Activated CD4-positive, alpha-beta T cell treated with anti-CD3 and anti-CD28 coated beads for 1 hour (primary cell): ENCODE results near the gene CIPC.
A peak's percentile ranks its signal among the peaks of the same experiment; 100 is the strongest.

Source experiments
- DNase-seq: peaks from one replicate; pipeline ENCODE4 v3.0.0-alpha.2; 2020

CIPC gene

DNA sequence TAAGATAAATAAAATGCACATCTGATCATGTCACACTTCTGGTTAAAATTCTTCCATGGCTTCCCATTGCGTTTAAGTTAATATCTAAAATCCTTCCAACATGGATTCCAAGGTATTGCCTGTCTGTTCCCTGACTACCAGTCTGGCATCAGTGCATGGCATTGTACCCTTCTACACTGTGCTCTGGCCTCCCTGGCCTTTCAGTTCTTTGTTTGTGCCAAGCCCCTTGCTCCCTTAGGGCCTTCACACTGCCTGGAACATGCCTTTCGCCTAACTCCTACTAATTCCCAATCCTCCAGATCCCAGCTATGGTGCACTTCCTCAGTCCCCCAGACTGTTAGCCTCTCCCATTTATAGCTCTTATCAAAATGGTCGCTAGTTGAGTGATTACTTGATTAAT, 6.3 kb downstream of the CIPC start:
- no peak for DNase-seq

GRCh38 chr14:77105145-77105939, 7.3 kb downstream of the CIPC start:
- no peak for DNase-seq

- DNase-seq = no peak
Measured at GRCh38 chr14:77106666-77107065, 8.6 kb downstream of the CIPC start.

- no peak for DNase-seq
Measured at GRCh38 chr14:77107228-77107627, 9.2 kb downstream of the CIPC start.

GRCh38 chr14:77108753-77109152, 10.7 kb downstream of the CIPC start:
- no peak for DNase-seq

DNA sequence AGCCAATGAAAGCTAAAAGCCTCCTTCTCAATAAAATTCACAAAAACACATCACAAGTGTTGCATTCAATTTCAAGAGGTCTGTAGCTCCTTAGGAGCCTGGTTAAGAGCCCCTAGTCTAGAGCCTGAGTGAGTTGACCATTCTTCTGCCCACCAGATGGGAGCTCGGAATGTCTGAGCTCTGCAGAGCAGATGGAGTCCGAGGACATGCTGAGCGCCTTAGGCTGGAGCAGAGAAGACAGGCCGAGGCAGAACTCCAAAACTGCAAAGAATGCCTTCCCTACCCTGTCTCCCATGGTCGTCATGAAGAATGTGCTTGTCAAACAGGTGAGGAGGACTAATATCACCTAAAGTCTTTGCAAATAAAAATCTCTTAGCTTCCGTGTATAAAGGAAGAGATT, 11.6 kb downstream of the CIPC start:
- DNase-seq = no peak

DNA sequence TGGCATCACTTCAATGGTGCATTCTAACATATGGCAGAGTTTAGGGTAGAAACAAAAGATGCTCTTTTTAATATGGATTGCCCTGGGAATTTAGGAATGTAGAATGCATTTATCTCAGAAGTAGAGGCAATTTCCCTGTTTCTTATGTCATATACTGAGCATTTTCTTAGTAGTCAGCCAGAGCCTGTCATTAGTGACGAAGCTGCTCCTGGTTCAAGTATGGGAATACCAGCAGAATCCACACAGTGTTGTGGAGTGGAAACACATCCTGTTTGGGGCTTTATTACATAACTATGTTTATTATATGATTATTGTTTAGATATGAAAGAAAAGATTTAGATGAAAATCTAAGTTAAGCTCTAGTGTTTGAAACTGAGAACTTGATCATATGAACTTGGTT, 12.2 kb downstream of the CIPC start:
- no peak for DNase-seq

DNA sequence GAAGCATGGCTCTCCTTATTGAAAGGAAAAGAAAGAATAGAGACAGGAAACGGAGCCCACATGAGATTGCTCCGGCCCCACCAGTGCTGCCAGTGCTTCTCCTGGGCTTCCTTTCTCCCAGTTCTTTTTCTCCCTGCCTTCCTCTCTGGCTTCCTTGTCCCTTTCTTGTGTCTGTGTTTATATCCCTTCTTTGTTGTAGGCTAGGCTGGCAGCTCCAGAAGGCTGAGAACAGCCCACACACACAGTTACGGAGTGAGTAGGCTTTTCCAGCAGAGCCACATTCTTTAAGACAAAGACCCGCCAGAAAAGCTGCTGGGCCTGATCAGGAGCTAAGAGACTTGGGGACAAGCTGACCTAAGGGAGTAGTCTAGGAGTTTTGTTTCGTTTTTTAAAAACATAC, 13.0 kb downstream of the CIPC start:
- DNase-seq = no peak

GRCh38 chr14:77113644-77114043, 15.6 kb downstream of the CIPC start:
- DNase-seq = no peak

DNA sequence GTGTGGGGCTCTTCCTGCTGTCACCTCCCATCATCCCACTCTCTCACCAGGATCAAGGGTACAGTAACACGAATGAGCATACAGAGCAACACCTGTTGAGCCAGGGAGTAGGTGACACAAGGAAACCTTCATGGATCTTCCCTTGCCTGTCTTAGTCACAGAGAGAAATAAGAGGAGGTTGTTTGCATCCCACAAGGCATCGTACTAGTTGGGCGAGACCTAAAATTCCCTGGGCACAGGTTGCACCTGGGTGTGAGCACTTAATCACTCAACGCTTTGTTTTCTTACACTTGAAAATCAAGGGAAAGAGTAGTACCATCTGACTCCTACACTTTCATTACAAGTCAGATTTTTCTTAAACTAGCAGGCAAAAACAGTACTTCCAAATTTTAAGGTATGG, 16.6 kb downstream of the CIPC start:
- DNase-seq = no peak

DNA sequence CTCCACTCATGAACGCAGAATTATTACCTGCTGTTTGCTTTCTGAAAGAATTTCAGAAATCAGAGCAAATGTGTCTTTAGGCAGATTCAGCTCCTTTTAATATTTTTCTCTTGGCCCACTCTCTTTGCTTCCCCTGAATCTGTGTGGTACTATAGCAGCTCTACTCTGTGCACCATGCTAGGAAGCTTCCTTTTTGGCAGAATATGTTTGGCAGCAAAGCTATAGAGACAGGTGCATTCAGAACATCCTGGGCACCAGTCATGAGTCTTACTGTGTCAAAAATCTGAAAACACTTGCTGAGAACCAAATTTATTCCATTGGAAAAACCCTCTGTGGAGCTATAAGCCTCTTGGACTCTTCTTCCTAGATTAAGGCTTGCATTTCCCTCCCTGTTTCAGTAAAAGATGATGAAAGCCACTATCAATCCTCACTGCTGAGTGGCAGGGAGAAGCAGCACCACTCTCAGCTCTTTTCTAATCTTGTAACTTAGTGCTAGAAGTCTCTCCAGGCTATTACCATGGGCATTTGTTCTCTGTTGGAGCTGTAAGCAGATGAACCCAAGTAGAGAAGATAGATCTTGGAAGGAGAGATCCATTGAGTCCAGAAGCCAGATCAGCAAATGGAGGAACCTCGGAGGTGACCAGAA, 18.2 kb downstream of the CIPC start:
- no peak for DNase-seq

DNA sequence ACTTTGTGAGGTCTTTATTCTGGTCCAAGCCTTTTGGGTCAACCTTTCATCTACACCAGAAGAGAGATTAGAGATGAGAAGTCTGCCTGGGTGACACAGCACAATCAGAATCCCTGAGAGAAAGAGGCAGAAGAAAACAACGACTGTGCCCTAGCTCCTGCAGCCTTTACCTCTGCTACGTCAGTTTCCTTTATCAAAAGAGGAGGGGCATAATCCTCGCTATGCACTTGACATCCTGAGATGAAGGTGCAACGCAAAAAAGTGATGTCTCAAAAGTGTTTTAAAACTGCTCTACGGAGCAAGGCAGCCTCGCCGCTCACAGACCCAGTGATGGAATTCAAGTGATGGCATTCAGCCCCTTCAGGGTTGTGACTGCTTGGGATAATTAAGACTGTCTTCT, 21.8 kb downstream of the CIPC start:
- no peak for DNase-seq

DNA sequence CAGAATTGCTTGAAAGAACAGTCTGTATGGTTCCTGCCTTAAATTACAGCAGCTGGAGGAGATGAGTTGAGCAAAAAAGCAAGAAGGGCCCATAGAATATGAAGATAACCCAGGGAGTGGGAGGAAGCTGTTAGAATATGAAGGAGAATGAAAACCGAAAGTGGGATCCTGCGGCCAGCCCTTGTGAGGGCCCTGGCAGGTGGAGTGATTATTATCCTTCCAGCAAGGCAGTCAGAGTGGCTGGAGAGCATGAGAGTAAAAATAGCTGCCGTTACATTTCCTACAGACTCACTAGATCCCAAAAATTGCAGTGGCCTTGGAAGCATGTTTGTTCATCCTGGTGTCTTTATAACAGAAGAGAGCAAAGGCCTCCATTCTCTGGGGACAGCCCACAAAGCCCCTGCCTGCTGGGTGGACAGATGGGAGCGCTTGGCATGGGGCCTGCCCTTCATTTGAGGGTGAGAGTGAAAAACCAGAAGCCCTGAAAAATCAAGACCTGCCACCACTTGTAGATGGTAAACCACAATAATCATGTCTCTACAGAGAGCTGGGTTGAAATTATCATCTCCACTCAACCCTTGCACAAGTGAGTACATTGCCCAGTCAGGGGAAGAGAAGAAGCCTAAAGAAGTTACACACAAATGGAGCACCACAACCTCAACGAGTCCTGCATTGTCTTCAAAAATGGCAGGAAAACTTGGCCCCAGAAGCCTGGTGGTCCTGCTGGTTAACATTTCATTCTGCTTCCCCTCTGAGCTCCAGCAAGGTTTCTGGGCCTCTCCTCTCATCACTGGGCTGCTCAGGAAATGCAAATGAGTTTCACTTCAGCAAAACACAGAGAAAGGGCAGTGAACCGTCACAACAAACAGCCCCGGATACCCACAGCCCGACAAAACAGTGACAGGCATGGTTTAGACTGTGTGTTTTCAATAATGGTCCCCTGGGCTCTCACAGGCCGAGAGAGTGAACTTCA, 23.0 kb downstream of the CIPC start:
- no peak for DNase-seq

DNA sequence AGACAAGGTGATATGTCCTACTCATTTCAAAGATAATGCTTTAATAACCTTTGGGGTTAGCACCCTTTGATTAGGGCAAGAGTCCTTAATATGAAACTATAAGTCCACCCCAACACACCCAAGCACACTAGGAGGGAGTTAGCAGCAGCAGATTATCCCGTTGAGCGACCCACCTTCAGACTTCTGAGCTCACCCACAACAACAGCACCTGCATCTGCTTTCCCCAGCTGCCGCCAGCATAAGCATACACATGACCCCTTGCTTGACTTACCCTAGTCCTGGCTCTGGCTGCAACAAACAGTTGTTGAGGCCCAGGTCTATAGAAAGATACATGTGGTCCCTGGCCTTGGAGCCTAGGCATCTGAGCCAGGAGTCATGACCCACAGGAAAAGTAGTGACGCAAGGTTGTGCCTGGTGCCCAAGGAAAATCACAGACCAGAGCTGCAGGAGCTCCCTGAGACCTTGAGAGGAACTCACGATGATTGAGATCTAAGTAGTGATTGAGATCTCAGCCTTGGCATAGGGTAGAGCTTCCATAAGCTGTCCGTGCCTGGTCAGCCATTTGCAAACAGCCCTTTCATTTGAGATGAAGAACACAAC, 24.6 kb downstream of the CIPC start:
- DNase-seq = no peak

DNA sequence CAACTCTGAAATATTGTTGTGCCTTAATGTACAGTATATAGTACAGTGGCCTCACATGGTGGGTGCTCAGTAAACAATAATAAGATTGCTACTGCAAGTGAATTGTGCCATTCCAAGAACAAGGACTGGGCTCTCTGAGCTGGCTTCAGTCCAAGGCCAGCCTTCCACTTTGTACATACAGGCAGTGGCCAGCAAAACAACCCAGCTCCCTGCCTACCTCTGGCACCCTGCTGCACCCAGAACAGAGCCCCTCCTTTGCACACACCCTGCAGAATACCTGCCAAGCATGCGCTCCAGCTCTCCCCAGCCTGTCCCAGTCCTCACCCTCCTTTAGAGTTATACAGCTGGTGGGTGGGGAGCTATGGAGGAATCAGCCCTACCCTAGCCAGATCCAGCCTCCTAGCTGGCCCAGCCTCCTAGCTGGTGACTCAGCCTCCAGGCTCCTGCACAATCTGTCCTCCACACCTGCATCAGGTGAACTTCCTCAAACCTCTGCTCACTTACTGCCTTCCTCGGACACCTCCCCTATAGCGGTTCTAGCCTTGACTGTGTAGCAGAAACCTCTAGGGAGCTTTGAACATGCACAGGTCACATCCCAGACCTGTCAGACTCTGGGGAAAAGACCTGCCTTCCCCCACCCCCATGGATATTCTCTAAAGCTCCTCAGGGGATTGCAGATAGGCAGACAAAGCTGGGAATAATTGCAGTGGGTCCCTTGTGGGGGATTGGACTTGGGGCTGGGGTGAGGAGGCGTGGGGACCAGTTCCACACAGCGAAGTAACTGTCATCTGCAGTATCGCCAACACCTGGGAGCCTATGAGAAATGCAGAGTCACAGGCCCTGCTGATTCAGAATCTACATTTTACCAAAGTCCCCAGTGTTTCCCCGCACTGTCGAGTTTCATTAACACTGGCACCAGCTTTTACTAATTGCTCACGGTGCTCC, 25.6 kb downstream of the CIPC start:
- no peak for DNase-seq

GRCh38 chr14:77124345-77125280, 26.6 kb downstream of the CIPC start:
- peak; percentile 40 for DNase-seq

- no peak for DNase-seq
Measured at GRCh38 chr14:77125281-77125801, 27.3 kb downstream of the CIPC start.

DNA sequence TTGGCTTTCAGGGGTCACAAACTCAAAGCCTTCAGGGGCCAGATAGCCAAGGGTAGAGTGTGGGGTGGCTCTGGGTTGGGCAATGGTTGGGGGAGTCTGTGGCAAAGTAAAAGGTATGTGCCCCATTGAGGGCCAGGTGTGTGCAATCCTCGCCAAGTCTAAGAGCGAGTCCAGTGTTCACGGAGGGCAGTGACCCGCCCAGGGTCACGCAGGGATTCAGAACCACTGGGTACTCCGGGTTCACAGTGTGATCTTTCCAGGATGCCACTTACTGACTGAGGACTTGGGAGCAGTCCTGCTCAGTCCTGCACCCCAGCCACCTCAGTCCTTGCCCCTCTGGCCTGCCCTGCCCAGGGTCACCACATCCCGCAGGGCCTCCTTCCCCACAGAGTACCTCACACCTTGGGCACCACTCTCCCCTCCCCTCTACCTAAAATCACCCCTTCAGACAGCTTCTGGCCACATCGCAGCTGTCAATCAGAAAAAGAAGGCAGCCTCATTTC, 27.8 kb downstream of the CIPC start:
- no peak for DNase-seq

DNA sequence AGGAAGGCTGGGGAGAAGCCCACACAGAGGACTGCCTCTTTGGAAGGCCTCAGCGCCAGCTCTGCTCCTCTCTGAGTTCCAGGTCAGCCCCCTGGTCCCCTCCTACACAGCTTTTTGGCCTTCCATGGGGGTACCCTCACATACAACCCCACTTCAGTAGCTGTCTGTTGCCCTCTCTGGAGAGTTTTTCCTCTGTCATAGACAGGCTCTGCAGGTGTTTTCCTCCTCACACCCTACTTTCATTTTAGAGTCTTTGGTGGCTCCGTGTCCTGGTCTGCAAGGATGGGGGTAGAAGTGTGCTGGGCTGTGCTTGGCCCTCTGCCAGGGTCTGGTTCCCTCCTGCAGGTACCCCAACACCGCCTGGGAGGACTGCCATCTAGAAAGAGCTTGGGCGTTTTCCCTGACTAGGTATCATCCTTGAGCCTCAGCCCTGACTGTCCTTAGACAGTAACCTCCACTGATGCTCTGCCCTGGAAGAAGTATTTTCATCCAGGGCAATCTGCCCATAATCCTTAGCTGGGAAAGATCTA, 28.5 kb downstream of the CIPC start:
- no peak for DNase-seq

DNA sequence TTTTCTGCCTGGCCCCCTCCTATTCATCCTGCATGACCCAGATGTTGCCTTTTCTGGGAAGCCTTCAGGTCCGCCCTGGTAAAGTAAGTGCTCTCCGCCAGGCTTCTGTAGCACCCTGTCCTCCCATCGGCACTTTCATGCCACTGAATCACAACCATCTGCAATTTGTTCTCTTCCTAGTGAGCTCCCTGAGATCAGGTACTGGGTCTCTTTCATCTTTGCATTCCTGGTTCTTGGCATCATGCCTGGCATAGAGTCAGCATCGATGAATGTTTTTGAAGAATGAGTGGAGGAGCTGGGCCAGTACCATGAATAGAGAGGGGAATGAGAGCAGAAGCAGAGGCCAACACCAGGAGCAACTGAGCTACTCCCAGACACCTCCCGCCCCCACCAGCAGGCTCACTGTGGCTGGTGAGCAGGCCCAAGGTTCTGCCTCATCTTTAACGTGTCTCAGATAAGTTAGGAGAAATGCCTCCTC, 30.4 kb downstream of the CIPC start:
- DNase-seq = no peak
